K562 (cell line): ENCODE measurements around the gene METTL23. TPM values are rescaled to one million over a fixed set of nuclear protein-coding genes. Genes with fewer than 3 reads are reported as not detected.

Experiments used
- AFF4 ChIP-seq: sonication (generic); formaldehyde crosslinking; IDR thresholded peaks from 2 replicates; pipeline ENCODE4 v1.8.0; 2023; ENCODE audit warnings: mild to moderate bottlenecking, missing genetic modification reagents
- LCOR ChIP-seq: sonication (generic); formaldehyde crosslinking; IDR thresholded peaks from 2 replicates; pipeline ENCODE4 v1.8.0; 2022; ENCODE audit warnings: mild to moderate bottlenecking, missing genetic modification reagents
- MBD2 ChIP-seq: sonication (generic); IDR thresholded peaks from 2 replicates; pipeline ENCODE4 v1.6.1; 2016; ENCODE audit warnings: low read depth, borderline replicate concordance
- POLR2H ChIP-seq: IDR thresholded peaks from 2 replicates; pipeline ENCODE4 v1.6.1; 2016; ENCODE audit warnings: missing genetic modification characterization, low read depth, mild to moderate bottlenecking, control low read depth, missing compliant biosample characterization, moderate library complexity
- RBFOX2 ChIP-seq: fragments of 200-400 bp; formaldehyde crosslinking; IDR thresholded peaks from 2 replicates; pipeline ENCODE4 v1.6.1; 2017; ENCODE audit warnings: low read depth, mild to moderate bottlenecking, low read length, moderate library complexity
- SIN3A ChIP-seq, 2 experiments: fragments of 150-350 bp in 1 of 2; IDR thresholded peaks; 2 replicates each; pipeline ENCODE4 v1.6.1; 2011 to 2016; ENCODE audit warnings: borderline replicate concordance in 2 of 2, low read depth in 2 of 2, low read length in 2 of 2, mild to moderate bottlenecking in 2 of 2, moderate library complexity in 2 of 2; ENCODE audit not compliant: control insufficient read depth in 1 of 2
- SMARCE1 ChIP-seq: fragments of 450-650 bp; IDR thresholded peaks from 2 replicates; pipeline ENCODE4 v1.7.1; 2016; ENCODE audit warnings: mild to moderate bottlenecking
- ZNF347 ChIP-seq: fragments of 450-650 bp; formaldehyde crosslinking; IDR thresholded peaks from 2 replicates; pipeline ENCODE4 v1.4.0; 2020; ENCODE audit warnings: low read depth, mild to moderate bottlenecking, moderate library complexity
- ZNF436 ChIP-seq: fragments of 250-450, 450-650 bp; sonication (Bioruptor Pico); formaldehyde crosslinking; IDR thresholded peaks from 2 replicates; pipeline ENCODE4 v1.7.0; 2020; ENCODE audit warnings: mild to moderate bottlenecking
- ZNF644 ChIP-seq: fragments of 200-800 bp; sonication (Bioruptor generic); IDR thresholded peaks from 2 replicates; pipeline ENCODE4 v1.6.1; 2016; ENCODE audit warnings: low read depth, missing genetic modification characterization, missing compliant biosample characterization
- ZNF740 ChIP-seq, 3 experiments: fragments of 200-800 bp in 1 of 3; sonication (Bioruptor generic) in 1 of 3; sonication (generic) in 1 of 3; formaldehyde crosslinking in 1 of 3; IDR thresholded peaks; 2 replicates each; pipeline versions ENCODE4 v1.6.1 to v1.8.0; 2016 to 2022; ENCODE audit warnings: mild to moderate bottlenecking in 2 of 3, missing compliant biosample characterization in 2 of 3, missing genetic modification characterization in 2 of 3, missing genetic modification reagents in 1 of 3
- polyA plus RNA-seq, 8 experiments: library from polyadenylated mRNA; depleted of rRNA in 4 of 8; stranded (reverse) in 5 of 8; unstranded in 3 of 8; fragments of >200 nt; fragmentation: Nextera tagmentation in 2 of 8; fragmentation: Illumina TruSeq in 1 of 8; extraction: Ambion mirVana in 2 of 8; extraction: Trizol in 1 of 8; gene quantifications; 2 replicates each; pipeline versions ENCODE4 v1.2.1 to v1.2.3, GENCODE V29; 2011 to 2014; ENCODE audit warnings: inconsistent platforms in 1 of 8, missing spikeins in 1 of 8
- total RNA-seq, 7 experiments: library from RNA; depleted of rRNA in 6 of 7; stranded (reverse); fragments of >200 nt in 6 of 7; fragmentation: Illumina TruSeq in 2 of 7; extraction: Trizol in 2 of 7; gene quantifications; 2 replicates each; pipeline versions ENCODE4 v1.2.1 to v1.2.3, GENCODE V29; 2011 to 2021; ENCODE audit warnings: low replicate concordance in 1 of 7

The METTL23 gene
- total and polyA plus RNA-seq, 9 of the 15 experiments (the other 6 are each of a cell fraction or from before 2014, with no cell fraction given): 29.4 to 67.3 (median 41.6) TPM

- TF ChIP-seq ZNF740 (CRISPR knock-in tag; IDR thresholded peaks at IDR 0.05): no peak
- TF ChIP-seq ZNF740 (tag; IDR thresholded peaks at IDR 0.05): no peak
- no peak for TF ChIP-seq ZNF347 (CRISPR knock-in tag)
- peak; percentile 29; the same call in 1 of the 2 replicates for TF ChIP-seq POLR2H (tag)
- no peak for TF ChIP-seq MBD2
- peak; percentile 66 for TF ChIP-seq RBFOX2
- no peak for TF ChIP-seq ZNF436 (CRISPR knock-in tag)
- peak; percentile 72 for TF ChIP-seq AFF4 (CRISPR knock-in tag)
- peak; percentile 18; the same call in 1 of the 2 replicates for TF ChIP-seq SMARCE1
- TF ChIP-seq SIN3A (IDR thresholded peaks at IDR 0.05; ENCODE audit: borderline replicate concordance in 2 of 2, control insufficient read depth in 1 of 2, low read depth in 2 of 2, low read length in 2 of 2): peak in 1 of 2 experiments; percentile 78; a peak in 1 of 4 replicates
- no peak for TF ChIP-seq ZNF644 (tag)
- peak; percentile 24; the same call in 1 of the 2 replicates for TF ChIP-seq LCOR (CRISPR knock-in tag)
- TF ChIP-seq, all 486 proteins: peak for 18
Measured at GRCh38 chr17:76735006-76735405, 8.4 kb downstream of the METTL23 start (continued).
